IMR-90 (cell line): Measurements from ENCODE around the gene MPP7. TPM values are rescaled to one million over a fixed set of nuclear protein-coding genes. Genes with fewer than 3 reads are reported as not detected.

Experiments used
- ATAC-seq: fragments of 200-7000 bp; cut with Tn5 transposase; 2 replicates; pipeline ENCODE4 v1.9.1; 2020; ENCODE audit warnings: low read depth, mild to moderate bottlenecking, moderate library complexity
- BruUV-seq: library from RNA; stranded (reverse); fragments of 400-500 nt; replicated peaks from 2 replicates; lab custom pipeline; 2021; lab: Mats Ljungman, UMichigan
- CTCF ChIA-PET: fragments of 300-600 bp; formaldehyde crosslinking; extraction: SDS; loops from one replicate; lab custom pipeline; 2021; ENCODE audit warnings: antibody characterized with exemption; lab: Yijun Ruan, JAX
- POLR2A ChIA-PET: fragments of 300-600 bp; sonication (Branson Sonifier 250); formaldehyde crosslinking; loops from one replicate; lab custom pipeline; 2022; ENCODE audit warnings: antibody characterized with exemption; ENCODE audit not compliant: unreplicated experiment; lab: Charles Lee
- DNase-seq: peaks from one replicate; pipeline ENCODE4 v3.0.0; 2013
- H2AFZ ChIP-seq: replicated peaks from 2 replicates; pipeline ENCODE3; 2013; ENCODE audit warnings: low read length, mild to moderate bottlenecking; ENCODE audit not compliant: poor library complexity
- H2AK5ac ChIP-seq: 2 replicates; pipeline ENCODE4 v1.6.1; 2013; ENCODE audit warnings: low read depth, low read length, inconsistent platforms
- H2AK9ac ChIP-seq: replicated peaks from 2 replicates; pipeline ENCODE3; 2013; ENCODE audit warnings: mild to moderate bottlenecking, low read depth, low read length, moderate library complexity; ENCODE audit not compliant: poor library complexity
- H2BK120ac ChIP-seq: 2 replicates; pipeline ENCODE4 v1.6.1; 2013; ENCODE audit warnings: low read depth, low read length, inconsistent platforms
- H2BK15ac ChIP-seq: 3 replicates; pipeline ENCODE4 v1.6.1; 2013; ENCODE audit warnings: low read depth, low read length, inconsistent platforms
- H2BK20ac ChIP-seq: 2 replicates; pipeline ENCODE4 v1.6.1; 2013; ENCODE audit warnings: low read depth, mild to moderate bottlenecking, inconsistent platforms, low read length, moderate library complexity
- H2BK5ac ChIP-seq: 2 replicates; pipeline ENCODE4 v1.6.1; 2013; ENCODE audit warnings: mild to moderate bottlenecking, low read depth, low read length, inconsistent platforms; ENCODE audit not compliant: poor library complexity, severe bottlenecking
- H3K14ac ChIP-seq: replicated peaks from 2 replicates; pipeline ENCODE4 v1.6.1; 2013; ENCODE audit warnings: low read depth, low read length, inconsistent platforms
- H3K18ac ChIP-seq: 2 replicates; pipeline ENCODE4 v1.6.1; 2013; ENCODE audit warnings: low read depth, low read length, control low read depth
- H3K23ac ChIP-seq: 2 replicates; pipeline ENCODE4 v1.6.1; 2013; ENCODE audit warnings: low read depth, low read length, inconsistent platforms
- H3K27ac ChIP-seq: 2 replicates; pipeline ENCODE4 v1.5.1; 2013; ENCODE audit warnings: mild to moderate bottlenecking, control low read depth, low read length; ENCODE audit not compliant: insufficient read depth
- H3K27me3 ChIP-seq: 2 replicates; pipeline ENCODE4 v1.6.1; 2013; ENCODE audit warnings: low read length; ENCODE audit not compliant: control insufficient read depth, insufficient read depth
- H3K36me3 ChIP-seq: 2 replicates; pipeline ENCODE4 v1.6.1; 2013; ENCODE audit warnings: low read length, mixed read lengths; ENCODE audit not compliant: control insufficient read depth, insufficient read depth
- H3K4ac ChIP-seq: 2 replicates; pipeline ENCODE4 v1.6.1; 2013; ENCODE audit warnings: low read depth, low read length, inconsistent platforms
- H3K4me1 ChIP-seq: 2 replicates; pipeline ENCODE4 v1.6.1; 2013; ENCODE audit warnings: low read length, mixed read lengths; ENCODE audit not compliant: control insufficient read depth, insufficient read depth
- H3K4me2 ChIP-seq: 2 replicates; pipeline ENCODE4 v1.6.1; 2013; ENCODE audit warnings: low read depth, mild to moderate bottlenecking, control low read depth, low read length, moderate library complexity
- H3K4me3 ChIP-seq: 2 replicates; pipeline ENCODE4 v1.5.1; 2013; ENCODE audit warnings: low read depth, mild to moderate bottlenecking, control low read depth, low read length, moderate library complexity; ENCODE audit not compliant: insufficient read depth
- H3K56ac ChIP-seq: 2 replicates; pipeline ENCODE4 v1.6.1; 2013; ENCODE audit warnings: low read length, inconsistent platforms; ENCODE audit not compliant: insufficient read depth; ENCODE audit errors: extremely low read depth
- H3K79me1 ChIP-seq, 2 experiments: 2 replicates each; pipeline ENCODE4 v1.6.1; 2013; ENCODE audit warnings: low read length in 2 of 2, inconsistent platforms in 1 of 2, low read depth in 1 of 2
- H3K9ac ChIP-seq: 2 replicates; pipeline ENCODE4 v1.6.1; 2013; ENCODE audit warnings: low read depth, low read length, control low read depth
- H3K9me1 ChIP-seq: 2 replicates; pipeline ENCODE4 v1.6.1; 2013; ENCODE audit warnings: low read length, inconsistent platforms; ENCODE audit not compliant: insufficient read depth
- H3K9me3 ChIP-seq: 2 replicates; pipeline ENCODE4 v1.6.1; 2013; ENCODE audit warnings: low read length; ENCODE audit not compliant: control insufficient read depth, insufficient read depth
- H4K20me1 ChIP-seq: 2 replicates; pipeline ENCODE4 v1.6.1; 2013; ENCODE audit warnings: low read length, inconsistent platforms; ENCODE audit not compliant: insufficient read depth
- H4K5ac ChIP-seq: 2 replicates; pipeline ENCODE4 v1.6.1; 2013; ENCODE audit warnings: mild to moderate bottlenecking, low read depth, low read length, control low read depth
- H4K8ac ChIP-seq, 2 experiments: 2 replicates each; pipeline ENCODE4 v1.6.1; 2013; ENCODE audit warnings: low read depth in 2 of 2, low read length in 2 of 2, control low read depth in 1 of 2, inconsistent platforms in 1 of 2
- H4K91ac ChIP-seq: 2 replicates; pipeline ENCODE4 v1.6.1; 2013; ENCODE audit warnings: low read depth, low read length, inconsistent platforms; ENCODE audit not compliant: insufficient read depth
- CEBPB ChIP-seq: IDR thresholded peaks from 2 replicates; pipeline ENCODE4 v1.6.1; 2012; ENCODE audit warnings: low read depth, low read length, improper control_type of control experiment
- CHD1 ChIP-seq: IDR thresholded peaks from 2 replicates; pipeline ENCODE4 v1.6.1; 2012; ENCODE audit warnings: low read depth, low read length, improper control_type of control experiment
- CTCF ChIP-seq: conservative IDR thresholded peaks from 2 replicates; pipeline ENCODE4 v1.5.1; 2012; ENCODE audit warnings: mild to moderate bottlenecking, low read depth, low read length, improper control_type of control experiment
- ELK1 ChIP-seq: fragments of 150-350 bp; IDR thresholded peaks from 2 replicates; pipeline ENCODE4 v1.6.1; 2016; ENCODE audit warnings: low read depth, mild to moderate bottlenecking, low read length, moderate library complexity, borderline replicate concordance
- FOS ChIP-seq: fragments of 150-350 bp; IDR thresholded peaks from 2 replicates; pipeline ENCODE4 v1.6.1; 2016; ENCODE audit warnings: low read depth, low read length
- MAFK ChIP-seq: IDR thresholded peaks from 2 replicates; pipeline ENCODE4 v1.6.1; 2012; ENCODE audit warnings: low read depth, low read length, improper control_type of control experiment
- MAZ ChIP-seq: IDR thresholded peaks from 2 replicates; pipeline ENCODE4 v1.6.1; 2012; ENCODE audit warnings: low read depth, mild to moderate bottlenecking, low read length, improper control_type of control experiment, moderate library complexity, borderline replicate concordance
- MXI1 ChIP-seq: IDR thresholded peaks from 2 replicates; pipeline ENCODE4 v1.6.1; 2012; ENCODE audit warnings: low read depth, mild to moderate bottlenecking, low read length, moderate library complexity, borderline replicate concordance
- NFE2L2 ChIP-seq: fragments of 150-350 bp; IDR thresholded peaks from 2 replicates; pipeline ENCODE4 v1.6.1; 2016; ENCODE audit warnings: low read depth, mild to moderate bottlenecking, low read length
- POLR2A ChIP-seq: IDR thresholded peaks from 2 replicates; pipeline ENCODE4 v1.6.1; 2012; ENCODE audit warnings: mild to moderate bottlenecking, low read depth, low read length
- RAD21 ChIP-seq: IDR thresholded peaks from 2 replicates; pipeline ENCODE4 v1.6.1; 2012; ENCODE audit warnings: low read length, improper control_type of control experiment
- RCOR1 ChIP-seq: IDR thresholded peaks from 2 replicates; pipeline ENCODE4 v1.6.1; 2012; ENCODE audit warnings: mild to moderate bottlenecking, low read length, improper control_type of control experiment; ENCODE audit not compliant: insufficient replicate concordance
- RFX5 ChIP-seq: IDR thresholded peaks from 2 replicates; pipeline ENCODE4 v1.8.0; 2012; ENCODE audit warnings: low read depth, mild to moderate bottlenecking, low read length, moderate library complexity
- SMC3 ChIP-seq: fragments of 150-350 bp; IDR thresholded peaks from 2 replicates; pipeline ENCODE4 v1.6.1; 2016; ENCODE audit warnings: low read depth, mild to moderate bottlenecking, antibody characterized with exemption, low read length, moderate library complexity
- USF2 ChIP-seq: fragments of 150-350 bp; IDR thresholded peaks from 2 replicates; pipeline ENCODE4 v1.6.1; 2017; ENCODE audit warnings: mild to moderate bottlenecking, antibody characterized with exemption, low read length, low read depth
- WGBS, 2 experiments: methylation state at CpG; one replicate each; pipeline versions ENCODE4 v1.1.5 to v1.1.7; 2013; ENCODE audit warnings: missing lambda C conversion rate in 2 of 2; ENCODE audit not compliant: insufficient read length in 1 of 2; ENCODE audit errors: extremely low coverage in 2 of 2; 5-methylcytosine and 5-hydroxymethylcytosine counted together
- dilution Hi-C: fragments of 300-500 bp; cut with HindIII; formaldehyde crosslinking; loops from one replicate; pipeline ENCODE4 v1.14.3; 2018; ENCODE audit warnings: low sequenced_read_pairs; ENCODE audit not compliant: unreplicated experiment
- in situ Hi-C: fragments of 300-500 bp; cut with MboI; formaldehyde crosslinking; loops from 3 replicates; pipeline ENCODE4 v1.14.3; 2019; ENCODE audit warnings: low sequenced_read_pairs, inconsistent platforms, mixed read lengths
- intact Hi-C: fragments of 100-400 bp; cut with micrococcal nuclease; formaldehyde crosslinking; loops from 2 replicates; pipeline ENCODE4 v1.10.0; 2022
- polyA plus RNA-seq, 3 experiments: library from polyadenylated mRNA; depleted of rRNA; stranded (reverse); fragments of >200 nt; gene quantifications; 2 replicates each; pipeline ENCODE4 v1.2.3, GENCODE V29; 2012; ENCODE audit warnings: low replicate concordance in 1 of 3
- total RNA-seq: library from RNA; depleted of rRNA; stranded (reverse); fragments of >200 nt; gene quantifications from 2 replicates; pipeline ENCODE4 v1.2.3, GENCODE V29; 2012

Gene MPP7
- total and polyA plus RNA-seq, 2 of the 4 experiments (the other 2 are of a cell fraction), result 0.39 to 1.4 TPM

GRCh38 chr10:28312572-28312971, 9.7 kb upstream of the MPP7 start:
- Histone ChIP-seq H3K4me2 (no peak overlapping the region), H3K4me3 (no peak overlapping the region), H3K9ac (no peak overlapping the region), H4K5ac (no peak overlapping the region), H2BK120ac (no peak overlapping the region), H2BK15ac (no peak overlapping the region), H2AFZ (no peak overlapping the region), H3K79me1 (no peaks in the 10 kb centered on the region), H3K9me1 (no peaks in the 10 kb centered on the region), H2BK5ac (no peak overlapping the region), H3K14ac (no peak overlapping the region), H3K27ac (no peak overlapping the region), H2AK5ac (no peak overlapping the region), H2AK9ac (no peak overlapping the region), H3K36me3 (no peaks in the 10 kb centered on the region), H4K8ac (no peak overlapping the region), H3K4ac (no peak overlapping the region), H3K23ac (no peak overlapping the region), H3K27me3 (peaks cover 32% of the 10 kb centered on the region), H3K9me3 (0 out of 2 replicates have a peak, but pooled peaks cover 2% of the 10 kb centered on the region), H4K91ac (no peak overlapping the region), H2BK20ac (no peak overlapping the region), H3K56ac (no peak overlapping the region), H3K4me1 (no peaks in the 10 kb centered on the region), H4K20me1 (no peaks in the 10 kb centered on the region), H3K18ac (no peak overlapping the region)
- WGBS, 2 experiments, result no CpG with 5 or more reads among the region's 6 CpGs
- CTCF ChIA-PET, result interaction anchor here (1.0 kb wide), 1 partner anchor 68 kb away, joined by 3 read pairs; no protein-coding TSS in a partner anchor
- dilution Hi-C loops, result no loop called here
- ATAC-seq, result no peak
- POLR2A ChIA-PET, result no interaction called here
- no peak for TF ChIP-seq USF2
- no peak for TF ChIP-seq POLR2A
- TF ChIP-seq RAD21, result no peak
- TF ChIP-seq SMC3, result no peak
- TF ChIP-seq NFE2L2, result no peak
- no peak for TF ChIP-seq RFX5
- TF ChIP-seq RCOR1, result no peak
- TF ChIP-seq CHD1, result no peak
- no peak for TF ChIP-seq MAZ
- TF ChIP-seq MXI1, result no peak
- TF ChIP-seq FOS, result no peak
- TF ChIP-seq CTCF, result no peak
- TF ChIP-seq ELK1, result no peak
- TF ChIP-seq MAFK, result no peak
- TF ChIP-seq CEBPB, result no peak
- BruUV-seq, result no TSS peak
- intact Hi-C loops, result no loop called here
- DNase-seq, result no peak
- in situ Hi-C loops, result no loop called here
